ENCODE results near the gene NBAS.

The NBAS gene

DNA sequence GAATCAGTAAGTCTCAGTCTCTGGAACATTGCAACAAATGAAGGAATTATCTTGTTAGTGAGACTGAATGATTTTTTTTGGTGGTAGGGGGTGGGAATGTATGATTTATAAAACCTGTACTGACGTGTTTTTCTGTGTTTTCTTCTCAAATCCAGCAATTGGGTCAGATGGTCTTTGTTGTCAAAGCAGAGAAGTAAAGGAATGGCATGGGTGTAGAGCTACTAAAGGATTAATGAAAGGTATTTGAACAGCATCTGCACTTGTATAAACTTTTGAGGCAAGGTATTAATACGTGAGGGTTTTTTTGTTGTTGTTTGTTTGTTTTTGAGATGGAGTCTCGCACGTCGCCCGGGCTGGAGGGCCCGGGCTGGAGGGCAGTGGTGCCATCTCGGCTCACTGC, 41.3 kb upstream of the NBAS start:
- Histone ChIP-seq H4K20me1 (ENCODE audit: low read depth, low read length) (no peaks in the 10 kb centered on the region), H2AFZ (ENCODE audit: low read depth, low read length, severe bottlenecking) (no peak overlapping the region), H3K9ac (ENCODE audit: low read length) (no peak overlapping the region), H3K27ac (ENCODE audit: low read depth, low read length) (no peak overlapping the region), H3K27me3 (ENCODE audit: low read length) (no peaks in the 10 kb centered on the region), H3K36me3 (ENCODE audit: low read length) (peaks cover 74% of the 10 kb centered on the region), H3K4me2 (ENCODE audit: low read depth, low read length, poor library complexity, severe bottlenecking) (no peak overlapping the region), H3K9me3 (ENCODE audit: insufficient read depth, low read length) (no peaks in the 10 kb centered on the region), H3F3A (ENCODE audit: insufficient read depth) (0 out of 2 replicates have a peak, but pooled peaks cover 8% of the 10 kb centered on the region), H3K79me2 (ENCODE audit: insufficient read depth, low read length) (no peaks in the 10 kb centered on the region), H3K4me3 (ENCODE audit: insufficient read depth, low read length, poor library complexity, severe bottlenecking) (no peak overlapping the region), H3K9me2 (replicated peaks; ENCODE audit: insufficient read depth, low read length) (no peaks in the 10 kb centered on the region)
- no peak for TF ChIP-seq CTCF (IDR thresholded peaks at IDR 0.05; ENCODE audit: insufficient read depth, low read length, poor library complexity, severe bottlenecking)
- TF ChIP-seq EZH2phosphoT487 (conservative IDR thresholded peaks at IDR 0.05; ENCODE audit: low read length), result no peak

DNA sequence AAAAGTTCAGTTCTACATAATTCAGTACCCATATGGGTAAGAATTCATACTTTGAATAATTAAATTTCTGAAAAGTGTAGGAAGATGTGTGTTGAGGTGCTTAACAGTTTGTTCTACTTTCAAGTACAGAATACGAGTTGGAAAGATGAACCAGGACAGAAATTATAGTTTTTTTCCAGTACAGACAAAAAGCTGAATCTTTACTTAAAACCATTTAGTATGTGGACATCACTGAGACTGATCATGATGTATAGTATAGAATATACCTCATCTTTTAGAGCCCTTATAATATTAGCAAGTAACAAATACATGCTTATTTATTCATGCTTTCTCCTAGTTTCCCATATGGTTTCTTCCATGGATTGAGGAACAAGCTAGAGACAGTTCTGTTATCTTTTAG, 40.5 kb upstream of the NBAS start:
- H3K4me3 ChIP-seq (ENCODE audit: insufficient read depth, low read length, poor library complexity, severe bottlenecking), result no peak overlapping the region
- H3K79me2 ChIP-seq (ENCODE audit: insufficient read depth, low read length), result 0 out of 2 replicates have a peak, but pooled peaks cover 4% of the 10 kb centered on the region
- H3K27me3 ChIP-seq (ENCODE audit: low read length), result no peaks in the 10 kb centered on the region
- no peaks in the 10 kb centered on the region for H3K9me2 ChIP-seq (replicated peaks; ENCODE audit: insufficient read depth, low read length)
- H3K4me2 ChIP-seq (ENCODE audit: low read depth, low read length, poor library complexity, severe bottlenecking), result no peak overlapping the region
- no peak overlapping the region for H3K9ac ChIP-seq (ENCODE audit: low read length)
- peaks cover 75% of the 10 kb centered on the region for H3K36me3 ChIP-seq (ENCODE audit: low read length)
- H3F3A ChIP-seq (ENCODE audit: insufficient read depth), result 0 out of 2 replicates have a peak, but pooled peaks cover 8% of the 10 kb centered on the region
- H4K20me1 ChIP-seq (ENCODE audit: low read depth, low read length), result no peaks in the 10 kb centered on the region
- no peak overlapping the region for H2AFZ ChIP-seq (ENCODE audit: low read depth, low read length, severe bottlenecking)
- H3K9me3 ChIP-seq (ENCODE audit: insufficient read depth, low read length), result no peaks in the 10 kb centered on the region
- no peak for TF ChIP-seq EZH2phosphoT487 (conservative IDR thresholded peaks at IDR 0.05; ENCODE audit: low read length)
- no peak for TF ChIP-seq CTCF (IDR thresholded peaks at IDR 0.05; ENCODE audit: insufficient read depth, low read length, poor library complexity, severe bottlenecking)
- no peak overlapping the region for H3K27ac ChIP-seq (ENCODE audit: low read depth, low read length)

DNA sequence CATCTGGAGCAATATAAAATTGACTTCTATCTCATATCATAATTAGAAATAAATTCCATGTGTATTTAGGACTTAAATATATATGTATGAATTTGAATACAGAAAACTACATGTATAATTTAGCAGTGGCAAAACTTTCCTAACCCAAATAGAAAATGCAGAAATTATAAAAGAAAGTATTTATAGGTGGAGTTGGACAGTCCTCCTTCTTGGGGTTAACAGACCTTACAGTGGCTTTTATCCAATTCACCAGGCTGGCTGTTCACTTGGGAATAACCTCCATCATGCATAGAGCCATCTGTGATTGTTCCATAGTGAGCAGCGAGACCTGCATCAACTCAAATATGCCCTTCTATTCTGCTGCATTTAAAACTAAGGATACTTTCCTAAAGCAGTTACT, 38.9 kb upstream of the NBAS start:
- Histone ChIP-seq H3F3A (ENCODE audit: insufficient read depth) (0 out of 2 replicates have a peak, but pooled peaks cover 8% of the 10 kb centered on the region), H3K27ac (ENCODE audit: low read depth, low read length) (no peak overlapping the region), H3K36me3 (ENCODE audit: low read length) (peaks cover 82% of the 10 kb centered on the region), H3K9me2 (replicated peaks; ENCODE audit: insufficient read depth, low read length) (no peaks in the 10 kb centered on the region), H3K4me2 (ENCODE audit: low read depth, low read length, poor library complexity, severe bottlenecking) (no peak overlapping the region), H3K79me2 (ENCODE audit: insufficient read depth, low read length) (peaks cover 11% of the 10 kb centered on the region; the same call in 1 of the 2 replicates), H3K9me3 (ENCODE audit: insufficient read depth, low read length) (no peaks in the 10 kb centered on the region), H3K27me3 (ENCODE audit: low read length) (no peaks in the 10 kb centered on the region), H4K20me1 (ENCODE audit: low read depth, low read length) (no peaks in the 10 kb centered on the region), H2AFZ (ENCODE audit: low read depth, low read length, severe bottlenecking) (no peak overlapping the region), H3K9ac (ENCODE audit: low read length) (no peak overlapping the region), H3K4me3 (ENCODE audit: insufficient read depth, low read length, poor library complexity, severe bottlenecking) (no peak overlapping the region)
- TF ChIP-seq CTCF (IDR thresholded peaks at IDR 0.05; ENCODE audit: insufficient read depth, low read length, poor library complexity, severe bottlenecking) (no peak), EZH2phosphoT487 (conservative IDR thresholded peaks at IDR 0.05; ENCODE audit: low read length) (no peak)

Data from SU-DHL-6 (cell line).